ENCODE results near the gene KRT74.

KRT74 gene

GRCh38 chr12:52540531-52540930 is 33.1 kb downstream of the KRT74 start:
- no peak for FAIRE-seq
- DNase-seq (ENCODE audit: insufficient read length, low spot score) = no peak

GRCh38 chr12:52539821-52540173 is 33.8 kb downstream of the KRT74 start:
- FAIRE-seq = no peak
- no peak for DNase-seq (ENCODE audit: insufficient read length, low spot score)

GRCh38 chr12:52539083-52539820 is 34.4 kb downstream of the KRT74 start:
- FAIRE-seq (no peak), DNase-seq (ENCODE audit: insufficient read length, low spot score) (no peak)

- no peak for FAIRE-seq
- DNase-seq (ENCODE audit: insufficient read length, low spot score) = no peak
Measured at GRCh38 chr12:52537101-52537500, 36.5 kb downstream of the KRT74 start.

GRCh38 chr12:52535574-52535973 is 38.1 kb downstream of the KRT74 start:
- no peak for FAIRE-seq
- no peak for DNase-seq (ENCODE audit: insufficient read length, low spot score)

- DNase-seq (ENCODE audit: insufficient read length, low spot score) (no peak), FAIRE-seq (no peak)
Measured at GRCh38 chr12:52534482-52534881, 39.2 kb downstream of the KRT74 start.

- FAIRE-seq (no peak), DNase-seq (ENCODE audit: insufficient read length, low spot score) (no peak)
Measured at GRCh38 chr12:52533686-52534470, 39.8 kb downstream of the KRT74 start.

GRCh38 chr12:52532636-52533035 is 41.0 kb downstream of the KRT74 start:
- DNase-seq (ENCODE audit: insufficient read length, low spot score) = no peak
- no peak for FAIRE-seq

- FAIRE-seq = no peak
- DNase-seq (ENCODE audit: insufficient read length, low spot score) = no peak
Measured at GRCh38 chr12:52531566-52532300, 41.9 kb downstream of the KRT74 start.

- no peak for DNase-seq (ENCODE audit: insufficient read length, low spot score)
- FAIRE-seq = no peak
Measured at GRCh38 chr12:52530905-52531304, 42.7 kb downstream of the KRT74 start.

- no peak for FAIRE-seq
- DNase-seq (ENCODE audit: insufficient read length, low spot score) = no peak
Measured at GRCh38 chr12:52530366-52530765, 43.3 kb downstream of the KRT74 start.

GRCh38 chr12:52529846-52530245 is 43.8 kb downstream of the KRT74 start:
- no peak for FAIRE-seq
- DNase-seq (ENCODE audit: insufficient read length, low spot score) = no peak

- no peak for DNase-seq (ENCODE audit: insufficient read length, low spot score)
- FAIRE-seq = no peak
Measured at GRCh38 chr12:52529417-52529816, 44.2 kb downstream of the KRT74 start.

- FAIRE-seq = no peak
Measured at GRCh38 chr12:52528641-52529143, 45.0 kb downstream of the KRT74 start.

GRCh38 chr12:52527121-52527800 is 46.4 kb downstream of the KRT74 start:
- no peak for DNase-seq (ENCODE audit: insufficient read length, low spot score)
- FAIRE-seq = no peak

More at GRCh38 chr12:52528641-52529143, 45.0 kb downstream of the KRT74 start:
- no peak for DNase-seq (ENCODE audit: insufficient read length, low spot score)

GRCh38 chr12:52526511-52526951 is 47.1 kb downstream of the KRT74 start:
- FAIRE-seq (no peak), DNase-seq (ENCODE audit: insufficient read length, low spot score) (no peak)

GRCh38 chr12:52525661-52526499 is 47.8 kb downstream of the KRT74 start:
- FAIRE-seq (no peak), DNase-seq (ENCODE audit: insufficient read length, low spot score) (no peak)

GRCh38 chr12:52524898-52525591 is 48.6 kb downstream of the KRT74 start:
- no peak for DNase-seq (ENCODE audit: insufficient read length, low spot score)
- no peak for FAIRE-seq

- no peak for DNase-seq (ENCODE audit: insufficient read length, low spot score)
- FAIRE-seq = no peak
Measured at GRCh38 chr12:52524241-52524897, 49.3 kb downstream of the KRT74 start.

Measured in GM19239 (cell line).